ENCODE results near the gene TDRKH.

GRCh38 chr1:151829352-151830046 lies 39.2 kb upstream of the TDRKH start:
- TF ChIP-seq CTCF (IDR thresholded peaks at IDR 0.05) (no peak), POLR2A (IDR thresholded peaks at IDR 0.05) (no peak)
